ENCODE measurements around the gene CUTA.

- TF ChIP-seq EZH2phosphoT487 (IDR thresholded peaks at IDR 0.05; ENCODE audit: insufficient read depth, low read depth) (no peak), EZH2 (IDR thresholded peaks at IDR 0.05; ENCODE audit: insufficient read depth, poor library complexity, severe bottlenecking) (no peak)
These were observed 34.3 kb downstream of the CUTA start for GRCh38 chr6:33383427-33384185.

Measured in GM23248 (cell line).